ENCODE data around the gene SVBP.

DNA sequence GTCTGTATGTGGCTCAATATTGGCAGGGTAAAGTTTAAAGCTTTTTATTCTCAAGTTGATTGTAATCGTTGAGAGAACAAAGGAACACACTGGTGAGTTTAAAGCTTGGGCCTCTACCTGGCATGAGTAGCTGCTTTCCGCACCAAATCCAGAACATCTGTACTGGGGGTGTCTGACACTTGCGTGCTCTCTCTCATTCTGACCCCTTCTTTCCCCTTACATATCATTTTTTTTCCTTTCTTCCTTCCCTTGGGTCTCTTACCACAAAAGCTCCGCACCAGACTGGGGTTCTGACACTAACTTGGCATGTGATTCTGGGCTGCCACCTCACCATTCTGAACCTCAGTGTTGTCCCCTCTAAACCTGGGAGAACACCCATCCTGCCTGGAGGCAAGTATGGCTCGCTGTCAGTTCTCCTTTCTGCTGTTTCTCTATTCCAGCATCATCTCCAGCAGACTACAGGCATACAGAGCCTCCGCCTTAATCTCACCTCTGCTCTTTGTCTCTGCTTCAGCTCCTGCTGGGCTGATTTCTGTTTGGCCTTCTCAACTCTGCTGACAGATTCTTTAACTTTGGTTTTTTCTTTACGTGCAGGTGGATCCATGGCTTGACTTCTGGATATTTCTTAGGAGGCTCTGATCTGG is 1.1 kb downstream of the SVBP start:
- TF ChIP-seq ZC3H10 (CRISPR knock-in tag; IDR thresholded peaks at IDR 0.05): no peak
- no peak for TF ChIP-seq RARB (CRISPR knock-in tag; IDR thresholded peaks at IDR 0.05)
- TF ChIP-seq, protein P1, sequence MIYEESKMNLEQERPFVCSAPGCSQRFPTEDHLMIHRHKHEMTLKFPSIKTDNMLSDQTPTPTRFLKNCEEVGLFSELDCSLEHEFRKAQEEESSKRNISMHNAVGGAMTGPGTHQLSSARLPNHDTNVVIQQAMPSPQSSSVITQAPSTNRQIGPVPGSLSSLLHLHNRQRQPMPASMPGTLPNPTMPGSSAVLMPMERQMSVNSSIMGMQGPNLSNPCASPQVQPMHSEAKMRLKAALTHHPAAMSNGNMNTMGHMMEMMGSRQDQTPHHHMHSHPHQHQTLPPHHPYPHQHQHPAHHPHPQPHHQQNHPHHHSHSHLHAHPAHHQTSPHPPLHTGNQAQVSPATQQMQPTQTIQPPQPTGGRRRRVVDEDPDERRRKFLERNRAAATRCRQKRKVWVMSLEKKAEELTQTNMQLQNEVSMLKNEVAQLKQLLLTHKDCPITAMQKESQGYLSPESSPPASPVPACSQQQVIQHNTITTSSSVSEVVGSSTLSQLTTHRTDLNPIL (CRISPR knock-in tag; IDR thresholded peaks at IDR 0.05; ENCODE audit: low read depth): no peak
- no peak for TF ChIP-seq SNAI2 (CRISPR knock-in tag; IDR thresholded peaks at IDR 0.05)
- TF ChIP-seq, protein P2, sequence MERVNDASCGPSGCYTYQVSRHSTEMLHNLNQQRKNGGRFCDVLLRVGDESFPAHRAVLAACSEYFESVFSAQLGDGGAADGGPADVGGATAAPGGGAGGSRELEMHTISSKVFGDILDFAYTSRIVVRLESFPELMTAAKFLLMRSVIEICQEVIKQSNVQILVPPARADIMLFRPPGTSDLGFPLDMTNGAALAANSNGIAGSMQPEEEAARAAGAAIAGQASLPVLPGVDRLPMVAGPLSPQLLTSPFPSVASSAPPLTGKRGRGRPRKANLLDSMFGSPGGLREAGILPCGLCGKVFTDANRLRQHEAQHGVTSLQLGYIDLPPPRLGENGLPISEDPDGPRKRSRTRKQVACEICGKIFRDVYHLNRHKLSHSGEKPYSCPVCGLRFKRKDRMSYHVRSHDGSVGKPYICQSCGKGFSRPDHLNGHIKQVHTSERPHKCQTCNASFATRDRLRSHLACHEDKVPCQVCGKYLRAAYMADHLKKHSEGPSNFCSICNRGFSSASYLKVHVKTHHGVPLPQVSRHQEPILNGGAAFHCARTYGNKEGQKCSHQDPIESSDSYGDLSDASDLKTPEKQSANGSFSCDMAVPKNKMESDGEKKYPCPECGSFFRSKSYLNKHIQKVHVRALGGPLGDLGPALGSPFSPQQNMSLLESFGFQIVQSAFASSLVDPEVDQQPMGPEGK (CRISPR knock-in tag; IDR thresholded peaks at IDR 0.05; ENCODE audit: borderline replicate concordance): no peak
- no peak for TF ChIP-seq GLIS3 (CRISPR knock-in tag; IDR thresholded peaks at IDR 0.05)
- no peak for TF ChIP-seq PPARA (CRISPR knock-in tag; IDR thresholded peaks at IDR 0.05; ENCODE audit: borderline replicate concordance)
- no peak for TF ChIP-seq ARNTL (CRISPR knock-in tag; IDR thresholded peaks at IDR 0.05; ENCODE audit: borderline replicate concordance, low read depth)
- TF ChIP-seq, protein P3, sequence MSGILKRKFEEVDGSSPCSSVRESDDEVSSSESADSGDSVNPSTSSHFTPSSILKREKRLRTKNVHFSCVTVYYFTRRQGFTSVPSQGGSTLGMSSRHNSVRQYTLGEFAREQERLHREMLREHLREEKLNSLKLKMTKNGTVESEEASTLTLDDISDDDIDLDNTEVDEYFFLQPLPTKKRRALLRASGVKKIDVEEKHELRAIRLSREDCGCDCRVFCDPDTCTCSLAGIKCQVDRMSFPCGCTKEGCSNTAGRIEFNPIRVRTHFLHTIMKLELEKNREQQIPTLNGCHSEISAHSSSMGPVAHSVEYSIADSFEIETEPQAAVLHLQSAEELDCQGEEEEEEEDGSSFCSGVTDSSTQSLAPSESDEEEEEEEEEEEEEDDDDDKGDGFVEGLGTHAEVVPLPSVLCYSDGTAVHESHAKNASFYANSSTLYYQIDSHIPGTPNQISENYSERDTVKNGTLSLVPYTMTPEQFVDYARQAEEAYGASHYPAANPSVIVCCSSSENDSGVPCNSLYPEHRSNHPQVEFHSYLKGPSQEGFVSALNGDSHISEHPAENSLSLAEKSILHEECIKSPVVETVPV (CRISPR knock-in tag; IDR thresholded peaks at IDR 0.05): no peak
- TF ChIP-seq ZFP30 (CRISPR knock-in tag; IDR thresholded peaks at IDR 0.05): no peak
- TF ChIP-seq, protein P4, sequence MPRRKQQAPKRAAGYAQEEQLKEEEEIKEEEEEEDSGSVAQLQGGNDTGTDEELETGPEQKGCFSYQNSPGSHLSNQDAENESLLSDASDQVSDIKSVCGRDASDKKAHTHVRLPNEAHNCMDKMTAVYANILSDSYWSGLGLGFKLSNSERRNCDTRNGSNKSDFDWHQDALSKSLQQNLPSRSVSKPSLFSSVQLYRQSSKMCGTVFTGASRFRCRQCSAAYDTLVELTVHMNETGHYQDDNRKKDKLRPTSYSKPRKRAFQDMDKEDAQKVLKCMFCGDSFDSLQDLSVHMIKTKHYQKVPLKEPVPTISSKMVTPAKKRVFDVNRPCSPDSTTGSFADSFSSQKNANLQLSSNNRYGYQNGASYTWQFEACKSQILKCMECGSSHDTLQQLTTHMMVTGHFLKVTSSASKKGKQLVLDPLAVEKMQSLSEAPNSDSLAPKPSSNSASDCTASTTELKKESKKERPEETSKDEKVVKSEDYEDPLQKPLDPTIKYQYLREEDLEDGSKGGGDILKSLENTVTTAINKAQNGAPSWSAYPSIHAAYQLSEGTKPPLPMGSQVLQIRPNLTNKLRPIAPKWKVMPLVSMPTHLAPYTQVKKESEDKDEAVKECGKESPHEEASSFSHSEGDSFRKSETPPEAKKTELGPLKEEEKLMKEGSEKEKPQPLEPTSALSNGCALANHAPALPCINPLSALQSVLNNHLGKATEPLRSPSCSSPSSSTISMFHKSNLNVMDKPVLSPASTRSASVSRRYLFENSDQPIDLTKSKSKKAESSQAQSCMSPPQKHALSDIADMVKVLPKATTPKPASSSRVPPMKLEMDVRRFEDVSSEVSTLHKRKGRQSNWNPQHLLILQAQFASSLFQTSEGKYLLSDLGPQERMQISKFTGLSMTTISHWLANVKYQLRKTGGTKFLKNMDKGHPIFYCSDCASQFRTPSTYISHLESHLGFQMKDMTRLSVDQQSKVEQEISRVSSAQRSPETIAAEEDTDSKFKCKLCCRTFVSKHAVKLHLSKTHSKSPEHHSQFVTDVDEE (CRISPR knock-in tag; IDR thresholded peaks at IDR 0.05): no peak
- no peak for TF ChIP-seq ZNF70 (CRISPR knock-in tag; IDR thresholded peaks at IDR 0.05)
